GM12878 (cell line): Measurements from ENCODE around the gene BMI1. TPM values are rescaled to one million over a fixed set of nuclear protein-coding genes. Genes with fewer than 3 reads are reported as not detected.
A peak's percentile ranks its signal among the peaks of the same experiment; 100 is the strongest.

Source experiments
- ATAC-seq: fragments of 200-7000 bp; cut with Tn5 transposase; 3 replicates; pipeline ENCODE4 v1.9.1; 2020; ENCODE audit warnings: mild to moderate bottlenecking, moderate library complexity
- BruUV-seq: library from RNA; stranded (reverse); fragments of 400-500 nt; replicated peaks from 2 replicates; lab custom pipeline; 2021; lab: Mats Ljungman, UMichigan
- CTCF ChIA-PET: fragments of 300-600 bp; sonication (Branson Sonifier 250); formaldehyde crosslinking; extraction: SDS; loops from one replicate; lab custom pipeline; 2021; ENCODE audit warnings: inconsistent platforms; lab: Yijun Ruan, JAX
- POLR2A ChIA-PET: fragments of 350-600 bp; formaldehyde crosslinking; extraction: SDS; loops from one replicate; lab custom pipeline; 2021; ENCODE audit warnings: inconsistent platforms; lab: Charles Lee
- RAD21 ChIA-PET: fragments of 300-600 bp; sonication (Branson Sonifier 250); formaldehyde crosslinking; loops from one replicate; lab custom pipeline; 2023; ENCODE audit warnings: antibody characterized with exemption; ENCODE audit not compliant: unreplicated experiment; lab: Charles Lee
- SMC1A ChIA-PET: fragments of 300-600 bp; sonication (Branson Sonifier 250); formaldehyde crosslinking; loops from one replicate; lab custom pipeline; 2023; ENCODE audit not compliant: unreplicated experiment, uncharacterized antibody; lab: Charles Lee
- DNase-seq: peaks from one replicate; pipeline ENCODE4 v3.0.0-alpha.2; 2011; ENCODE audit warnings: low read depth, low spot score
- FAIRE-seq: peaks from 3 replicates; lab custom pipeline; 2011; peaks lifted over from hg19 to GRCh38; lab: Jason Lieb, UNC
- H2AFZ ChIP-seq: 2 replicates; pipeline ENCODE4 v1.6.0; 2011; ENCODE audit warnings: low read depth, low read length, control low read depth; ENCODE audit not compliant: control insufficient read depth
- H3K27ac ChIP-seq: 2 replicates; pipeline ENCODE4 v1.5.1; 2011; ENCODE audit warnings: control low read depth; ENCODE audit not compliant: control insufficient read depth, insufficient read depth
- H3K27me3 ChIP-seq, 2 experiments: replicated peaks in 1 of 2; 2 replicates each; pipeline versions ENCODE4 v1.6.0 to v1.6.1; 2011; ENCODE audit warnings: low read length in 1 of 2; ENCODE audit not compliant: control insufficient read depth in 2 of 2, insufficient read depth in 2 of 2
- H3K36me3 ChIP-seq, 2 experiments: 2 replicates each; pipeline ENCODE4 v1.5.1; 2011; ENCODE audit warnings: low read length in 1 of 2; ENCODE audit not compliant: control insufficient read depth in 2 of 2, insufficient read depth in 2 of 2
- H3K4me1 ChIP-seq: 2 replicates; pipeline ENCODE4 v1.6.1; 2011; ENCODE audit warnings: mild to moderate bottlenecking, low read length, moderate library complexity, mixed read lengths; ENCODE audit not compliant: control insufficient read depth, insufficient read depth
- H3K4me2 ChIP-seq: 2 replicates; pipeline ENCODE4 v1.6.0; 2011; ENCODE audit warnings: control low read depth; ENCODE audit not compliant: control insufficient read depth, insufficient read depth
- H3K4me3 ChIP-seq: fragments of 200-600 bp; sonication (generic); 2 replicates; pipeline ENCODE4 v1.5.1; 2016
- H3K79me2 ChIP-seq: 2 replicates; pipeline ENCODE4 v1.6.0; 2011; ENCODE audit warnings: low read length; ENCODE audit not compliant: control insufficient read depth, insufficient read depth
- H3K9ac ChIP-seq: 2 replicates; pipeline ENCODE4 v1.8.0; 2011; ENCODE audit warnings: low read length, control low read depth, mixed read lengths; ENCODE audit not compliant: control insufficient read depth, insufficient read depth
- H3K9me3 ChIP-seq: replicated peaks from 3 replicates; pipeline ENCODE4 v1.5.1; 2011; ENCODE audit warnings: mild to moderate bottlenecking, low read length; ENCODE audit not compliant: control insufficient read depth, insufficient read depth
- H4K20me1 ChIP-seq: 2 replicates; pipeline ENCODE4 v1.6.0; 2011; ENCODE audit not compliant: control insufficient read depth, insufficient read depth
- BMI1 ChIP-seq: fragments of 450-650 bp; IDR thresholded peaks from 2 replicates; pipeline ENCODE4 v1.6.1; 2016; ENCODE audit warnings: mild to moderate bottlenecking, moderate library complexity, borderline replicate concordance
- CHD2 ChIP-seq: IDR thresholded peaks from 2 replicates; pipeline ENCODE4 v1.6.1; 2011; ENCODE audit warnings: low read depth, low read length, improper control_type of control experiment, borderline replicate concordance
- CREM ChIP-seq: IDR thresholded peaks from 2 replicates; pipeline ENCODE4 v1.6.1; 2014; ENCODE audit warnings: antibody characterized with exemption, low read depth
- MEF2B ChIP-seq: fragments of 450-650 bp; IDR thresholded peaks from 2 replicates; pipeline ENCODE4 v1.6.1; 2018; ENCODE audit warnings: mild to moderate bottlenecking, moderate library complexity; ENCODE audit not compliant: partially characterized antibody, poor library complexity, severe bottlenecking
- NBN ChIP-seq: fragments of 450-650 bp; IDR thresholded peaks from 2 replicates; pipeline ENCODE4 v1.6.1; 2016
- PAX8 ChIP-seq: fragments of 450-650 bp; IDR thresholded peaks from 2 replicates; pipeline ENCODE4 v1.6.1; 2017; ENCODE audit warnings: mild to moderate bottlenecking, moderate library complexity
- ZBED1 ChIP-seq: IDR thresholded peaks from 2 replicates; pipeline ENCODE4 v1.6.1; 2016; ENCODE audit warnings: borderline replicate concordance
- ZNF622 ChIP-seq: fragments of 450-650 bp; IDR thresholded peaks from 2 replicates; pipeline ENCODE4 v1.6.1; 2017; ENCODE audit warnings: mild to moderate bottlenecking, inconsistent platforms
- WGBS: methylation state at CpG from one replicate; pipeline ENCODE4 v1.1.6; 2016; ENCODE audit warnings: low lambda C conversion rate; ENCODE audit not compliant: insufficient replicate concordance, insufficient coverage; ENCODE audit errors: missing lambda C conversion rate; 5-methylcytosine and 5-hydroxymethylcytosine counted together
- in situ Hi-C: fragments of 300-500 bp; cut with MboI; formaldehyde crosslinking; loops from 9 replicates; pipeline ENCODE4 v1.14.3; 2018; ENCODE audit warnings: mixed read lengths
- intact Hi-C: fragments of 100-400 bp; cut with micrococcal nuclease; formaldehyde crosslinking; loops from one replicate; pipeline ENCODE4 v1.14.2; 2022; ENCODE audit not compliant: unreplicated experiment
- polyA plus RNA-seq, 11 experiments: library from polyadenylated mRNA; depleted of rRNA in 4 of 11; unstranded in 6 of 11; stranded (reverse) in 5 of 11; fragments of >200 nt; fragmentation: Nextera tagmentation in 4 of 11; fragmentation: Illumina TruSeq in 1 of 11; extraction: Ambion mirVana in 4 of 11; extraction: Trizol in 1 of 11; gene quantifications; 1 replicate in 1 of 11; 2 replicates in 10 of 11; pipeline versions ENCODE4 v1.2.1 to v1.2.3, GENCODE V29; 2011 to 2016; ENCODE audit warnings: inconsistent platforms in 2 of 11, missing spikeins in 2 of 11, low read depth in 1 of 11
- total RNA-seq, 4 experiments: library from RNA; depleted of rRNA in 3 of 4; stranded (reverse); fragments of >200 nt in 3 of 4; fragmentation: Illumina TruSeq in 1 of 4; extraction: Trizol in 1 of 4; gene quantifications; 2 replicates each; pipeline versions ENCODE4 v1.2.1 to v1.2.3, GENCODE V29; 2013 to 2021

Gene BMI1
- total and polyA plus RNA-seq, 10 of the 15 experiments (the other 5 are each of a cell fraction or from before 2014, with no cell fraction given): 8.0 to 49.7 (median 25.8) TPM

GRCh38 chr10:22339761-22340328 is 18.9 kb downstream of the BMI1 start:
- BruUV-seq: no TSS peak

More at GRCh38 chr10:22339761-22340328, 18.9 kb downstream of the BMI1 start:
- H3K27ac ChIP-seq: no peak overlapping the region; the same call in 1 of the 2 replicates
- H4K20me1 ChIP-seq: no peaks in the 10 kb centered on the region
- peaks cover 11 to 31% of the 10 kb centered on the region in 2 experiments for H3K27me3 ChIP-seq
- peak overlapping the region; percentile 97 for H3K4me2 ChIP-seq
- intact Hi-C loops: loop anchor here (2.0 to 5.0 kb wide), 2 partner anchors 17 to 382 kb away; no protein-coding TSS in a partner anchor
- WGBS: under 1% methylated on average over 13 of the region's 13 CpGs
- H3K9ac ChIP-seq: peak overlapping the region; percentile 88; the same call in 1 of the 2 replicates
- ATAC-seq: no peak; the same call in 2 of the 3 replicates
- ChIA-PET RAD21 (interaction anchor here (0.6 to 2.3 kb wide), 11 partner anchors 8 to 346 kb away, joined by 3 to 7 read pairs (median 3); partner anchors contain the start of gene COMMD3), CTCF (interaction anchor here (0.6 to 1.4 kb wide), 6 partner anchors 15 to 112 kb away, joined by 3 to 6 read pairs (median 3); no protein-coding TSS in a partner anchor), POLR2A (interaction anchor here (0.9 to 1.6 kb wide), 8 partner anchors 10 to 337 kb away, joined by 3 to 15 read pairs (median 3); partner anchors contain the start of genes COMMD3 and DNAJC1)
- H3K79me2 ChIP-seq: no peaks in the 10 kb centered on the region
- no peaks in the 10 kb centered on the region for H3K36me3 ChIP-seq
- no peak for FAIRE-seq
- TF ChIP-seq ZBED1 (peak; percentile 91; the same call in 1 of the 2 replicates), NBN (0 out of 2 replicates have a peak, but pooled peaks have one; percentile 35), MEF2B (peak; percentile 57), PAX8 (no peak), ZNF622 (no peak), CREM (peak; percentile 89; the same call in 1 of the 2 replicates), BMI1 (peak; percentile 60), CHD2 (0 out of 2 replicates have a peak, but pooled peaks have one; percentile 12)
- TF ChIP-seq, all 136 proteins: peak for 6
- Histone ChIP-seq H3K4me1 (peaks cover 30% of the 10 kb centered on the region), H3K4me3 (peak overlapping the region; percentile 66; the same call in 1 of the 2 replicates), H2AFZ (peak overlapping the region; percentile 89), H3K9me3 (no peaks in the 10 kb centered on the region)
- DNase-seq: no peak
- SMC1A ChIA-PET: interaction anchor here (0.6 to 2.2 kb wide), 10 partner anchors 9 to 389 kb away, joined by 3 to 8 read pairs (median 3); partner anchors contain the start of gene COMMD3
- in situ Hi-C loops: no loop called here
